NCI-H446 (cell line): ENCODE measurements around the gene UTP15.

ENCODE experiments used
- DNase-seq, 2 experiments: peaks; one replicate each; lab custom pipeline; 2025; lab: John Stamatoyannopoulos, UW

Gene UTP15

GRCh38 chr5:73565139-73565968, at the start of gene UTP15, which contains the start of gene ANKRA2:
Gene UTP15 (plus strand): TSS chr5:73565743. CDS start chr5:73567345, 1,602 bp downstream.
Gene ANKRA2 (minus strand): TSS chr5:73565639. CDS start chr5:73562881, 2,758 bp downstream.
- DNase-seq, result peak; percentile 96 to 97

GRCh38 chr5:73519531-73520283, 45.8 kb upstream of the UTP15 start:
- peak; percentile 26 to 85 for DNase-seq

- no peak for DNase-seq
Observed at GRCh38 chr5:73522989-73523388, 42.6 kb upstream of the UTP15 start.

- DNase-seq, result no peak
Observed at GRCh38 chr5:73523861-73524260, 41.7 kb upstream of the UTP15 start.

GRCh38 chr5:73525606-73526203, 39.8 kb upstream of the UTP15 start:
- no peak for DNase-seq

GRCh38 chr5:73528248-73528647, 37.3 kb upstream of the UTP15 start:
- DNase-seq, result no peak

GRCh38 chr5:73529081-73529480, 36.5 kb upstream of the UTP15 start:
- no peak for DNase-seq

GRCh38 chr5:73531356-73531755, 34.2 kb upstream of the UTP15 start:
- DNase-seq, result no peak

GRCh38 chr5:73532195-73532594, 33.3 kb upstream of the UTP15 start:
- DNase-seq, result no peak

GRCh38 chr5:73534011-73534644, 31.4 kb upstream of the UTP15 start:
- no peak for DNase-seq

- no peak for DNase-seq
Observed at GRCh38 chr5:73534971-73535370, 30.6 kb upstream of the UTP15 start.

- DNase-seq, result no peak
Observed at GRCh38 chr5:73539730-73540129, 25.8 kb upstream of the UTP15 start.

GRCh38 chr5:73540192-73540591, 25.4 kb upstream of the UTP15 start:
- no peak for DNase-seq

- DNase-seq, result no peak
Observed at GRCh38 chr5:73542020-73542419, 23.5 kb upstream of the UTP15 start.

GRCh38 chr5:73544429-73545402, 20.8 kb upstream of the UTP15 start:
- no peak for DNase-seq

GRCh38 chr5:73545403-73545779, 20.2 kb upstream of the UTP15 start:
- DNase-seq, result no peak

- no peak for DNase-seq
Observed at GRCh38 chr5:73550016-73550415, 15.5 kb upstream of the UTP15 start.

- DNase-seq, result no peak
Observed at GRCh38 chr5:73552642-73553041, 12.9 kb upstream of the UTP15 start.

- DNase-seq, result no peak
Observed at GRCh38 chr5:73558950-73559349, 6.6 kb upstream of the UTP15 start.

GRCh38 chr5:73564018-73564417, 1.5 kb upstream of the UTP15 start:
- DNase-seq, result no peak

GRCh38 chr5:73564675-73565074, 868 bp upstream of the UTP15 start:
- DNase-seq, result no peak
